Lower leg skin (tissue), 3 donors: ENCODE data around the gene FOXR2.

Experiments
- POLR2A ChIP-seq, 2 donors: fragments of 450-650 bp; IDR thresholded peaks; one replicate each; pipeline ENCODE4 v1.6.1; 2016 to 2017; ENCODE audit warnings: antibody characterized with exemption in 2 of 2, mild to moderate bottlenecking in 1 of 2, moderate library complexity in 1 of 2
- TF ChIP-seq, protein P1 (sequence below), 3 donors: fragments of 450-650 bp; IDR thresholded peaks; one replicate each; pipeline ENCODE4 v1.5.1; 2016; ENCODE audit warnings: antibody characterized with exemption in 3 of 3, mild to moderate bottlenecking in 3 of 3, moderate library complexity in 2 of 3

DNA sequence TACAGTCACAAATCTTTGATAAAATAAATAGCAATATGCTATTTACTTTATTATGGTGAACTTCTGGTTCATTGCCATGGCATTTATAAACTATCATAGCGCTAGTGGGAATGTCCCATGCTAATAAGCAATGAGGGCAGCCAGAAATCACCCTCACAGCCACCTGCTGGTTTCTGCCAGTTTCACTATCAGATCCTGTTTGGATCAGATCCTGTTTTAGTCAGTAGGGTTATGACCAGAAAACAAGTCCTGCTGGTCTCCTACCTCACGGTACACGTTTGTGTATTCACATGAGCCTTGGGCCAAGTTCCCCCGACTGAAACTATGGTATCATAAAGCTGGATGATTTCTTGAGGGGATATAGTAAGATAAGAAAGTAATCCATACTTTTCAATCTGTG is 17.7 kb downstream of the FOXR2 start:
- TF ChIP-seq, protein P1, sequence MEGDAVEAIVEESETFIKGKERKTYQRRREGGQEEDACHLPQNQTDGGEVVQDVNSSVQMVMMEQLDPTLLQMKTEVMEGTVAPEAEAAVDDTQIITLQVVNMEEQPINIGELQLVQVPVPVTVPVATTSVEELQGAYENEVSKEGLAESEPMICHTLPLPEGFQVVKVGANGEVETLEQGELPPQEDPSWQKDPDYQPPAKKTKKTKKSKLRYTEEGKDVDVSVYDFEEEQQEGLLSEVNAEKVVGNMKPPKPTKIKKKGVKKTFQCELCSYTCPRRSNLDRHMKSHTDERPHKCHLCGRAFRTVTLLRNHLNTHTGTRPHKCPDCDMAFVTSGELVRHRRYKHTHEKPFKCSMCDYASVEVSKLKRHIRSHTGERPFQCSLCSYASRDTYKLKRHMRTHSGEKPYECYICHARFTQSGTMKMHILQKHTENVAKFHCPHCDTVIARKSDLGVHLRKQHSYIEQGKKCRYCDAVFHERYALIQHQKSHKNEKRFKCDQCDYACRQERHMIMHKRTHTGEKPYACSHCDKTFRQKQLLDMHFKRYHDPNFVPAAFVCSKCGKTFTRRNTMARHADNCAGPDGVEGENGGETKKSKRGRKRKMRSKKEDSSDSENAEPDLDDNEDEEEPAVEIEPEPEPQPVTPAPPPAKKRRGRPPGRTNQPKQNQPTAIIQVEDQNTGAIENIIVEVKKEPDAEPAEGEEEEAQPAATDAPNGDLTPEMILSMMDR (IDR thresholded peaks at IDR 0.05), result no peak
- no peak for TF ChIP-seq POLR2A (IDR thresholded peaks at IDR 0.05)
